HG03196 (cell line): Measurements from ENCODE around the gene SLC44A5.
"Not testable (repeated sequence)": the region's sequence is repeated elsewhere in the genome, so short reads cannot be mapped to it uniquely, and the experiment has no call there.

Experiments used
- ATAC-seq: cut with Tn5 transposase; IDR thresholded peaks from one replicate; pipeline ENCODE4 v1.9.1; 2021; ENCODE audit not compliant: unreplicated experiment

The SLC44A5 gene

GRCh38 chr1:75522389-75522788 is 88.5 kb downstream of the SLC44A5 start:
- no peak for ATAC-seq

- no peak for ATAC-seq
These were observed 89.3 kb downstream of the SLC44A5 start for GRCh38 chr1:75521658-75522057.

- no peak for ATAC-seq
These were observed 89.9 kb downstream of the SLC44A5 start for GRCh38 chr1:75520862-75521475.

DNA sequence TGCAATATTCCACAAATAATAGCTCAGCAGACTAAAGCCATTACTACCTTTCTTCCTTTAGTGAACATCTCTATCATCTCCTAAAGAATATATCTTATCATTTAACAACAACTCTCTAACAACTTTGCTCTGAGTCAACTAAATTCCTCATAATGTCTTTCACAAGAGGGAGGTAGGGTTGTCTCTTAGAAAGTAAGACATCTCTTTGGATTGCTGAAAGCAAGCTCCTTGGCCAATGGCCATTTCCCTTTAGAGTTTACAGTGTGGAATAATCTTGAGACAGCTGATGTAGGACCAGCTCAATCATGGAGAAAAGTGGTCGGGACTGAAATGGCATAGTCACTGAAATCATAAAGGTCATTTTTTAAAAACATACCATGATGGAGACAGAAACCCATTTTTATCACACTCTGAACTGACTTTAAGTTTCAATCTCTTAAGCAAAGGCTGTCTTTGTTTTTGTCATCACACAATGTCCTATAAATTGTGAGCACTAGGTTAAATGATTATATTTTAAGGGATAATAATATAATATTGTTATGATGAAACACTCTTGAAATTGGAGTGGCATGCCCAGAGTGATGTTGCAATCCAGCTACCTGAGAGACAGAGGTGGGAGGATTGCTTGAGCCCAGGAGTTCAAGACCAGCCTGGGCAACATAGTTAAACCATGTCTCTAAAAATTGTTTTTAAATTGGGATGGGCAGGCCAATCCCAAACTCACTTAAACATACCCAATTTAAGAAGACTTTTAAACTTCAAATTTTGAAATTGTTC is 91.1 kb downstream of the SLC44A5 start:
- ATAC-seq, result no peak

DNA sequence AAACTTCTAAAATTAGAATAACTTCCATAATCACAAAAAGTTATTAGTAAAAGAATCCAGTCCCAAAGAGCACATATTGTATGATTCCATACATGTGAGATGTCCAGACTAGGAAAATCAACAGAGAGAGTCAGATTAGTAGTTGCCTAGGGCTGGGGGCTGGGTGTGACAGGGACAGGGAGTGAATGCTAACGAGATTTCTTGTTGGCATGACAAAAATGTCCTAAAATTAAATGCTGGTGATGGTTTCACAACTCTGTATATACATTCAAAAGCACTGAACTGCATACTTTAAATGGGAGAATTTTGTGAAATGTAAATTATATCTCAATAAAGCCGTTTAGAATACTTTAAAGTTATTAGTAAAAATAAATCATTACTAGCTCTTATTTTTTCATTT is 92.2 kb downstream of the SLC44A5 start:
- no peak for ATAC-seq

- ATAC-seq, result no peak
These were observed 96.6 kb downstream of the SLC44A5 start for GRCh38 chr1:75514270-75514669.

GRCh38 chr1:75506976-75507375 is 103.9 kb downstream of the SLC44A5 start:
- no peak for ATAC-seq

DNA sequence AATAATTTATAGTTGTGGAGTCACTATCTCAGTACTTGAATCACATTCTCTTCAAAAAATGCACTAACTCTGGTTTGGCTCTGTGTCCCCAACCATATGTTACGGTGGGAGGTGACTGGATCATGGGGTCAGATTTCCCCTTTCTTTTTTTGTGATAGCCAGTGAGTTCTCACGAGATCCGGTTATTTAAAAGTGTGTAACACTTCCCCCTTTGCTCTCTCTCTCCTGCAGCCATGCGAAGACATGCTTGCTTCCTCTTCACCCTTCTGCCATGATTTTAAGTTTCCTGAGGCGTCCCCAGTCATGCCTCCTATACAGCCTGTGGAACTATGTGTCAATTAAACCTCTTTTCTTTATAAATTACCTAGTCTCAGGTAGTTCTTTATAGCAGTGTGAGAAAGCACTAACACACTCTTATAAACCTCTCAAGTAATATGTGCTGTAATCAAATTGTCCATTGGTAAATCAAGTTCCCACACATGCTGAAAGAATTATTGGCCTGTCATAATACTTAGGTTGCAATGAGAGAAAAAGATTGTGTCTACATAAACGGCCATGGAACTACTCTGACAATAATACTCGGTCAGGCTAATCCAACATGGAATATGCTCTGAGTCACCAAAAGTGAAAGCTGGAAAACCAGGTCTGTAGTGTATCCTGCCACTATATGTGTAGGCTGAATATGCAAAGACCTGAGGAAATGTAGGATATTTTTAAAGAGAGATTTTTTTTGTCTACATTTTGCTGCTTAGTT is 107.5 kb downstream of the SLC44A5 start:
- ATAC-seq, result no peak

GRCh38 chr1:75502776-75503175 is 108.1 kb downstream of the SLC44A5 start:
- no peak for ATAC-seq

DNA sequence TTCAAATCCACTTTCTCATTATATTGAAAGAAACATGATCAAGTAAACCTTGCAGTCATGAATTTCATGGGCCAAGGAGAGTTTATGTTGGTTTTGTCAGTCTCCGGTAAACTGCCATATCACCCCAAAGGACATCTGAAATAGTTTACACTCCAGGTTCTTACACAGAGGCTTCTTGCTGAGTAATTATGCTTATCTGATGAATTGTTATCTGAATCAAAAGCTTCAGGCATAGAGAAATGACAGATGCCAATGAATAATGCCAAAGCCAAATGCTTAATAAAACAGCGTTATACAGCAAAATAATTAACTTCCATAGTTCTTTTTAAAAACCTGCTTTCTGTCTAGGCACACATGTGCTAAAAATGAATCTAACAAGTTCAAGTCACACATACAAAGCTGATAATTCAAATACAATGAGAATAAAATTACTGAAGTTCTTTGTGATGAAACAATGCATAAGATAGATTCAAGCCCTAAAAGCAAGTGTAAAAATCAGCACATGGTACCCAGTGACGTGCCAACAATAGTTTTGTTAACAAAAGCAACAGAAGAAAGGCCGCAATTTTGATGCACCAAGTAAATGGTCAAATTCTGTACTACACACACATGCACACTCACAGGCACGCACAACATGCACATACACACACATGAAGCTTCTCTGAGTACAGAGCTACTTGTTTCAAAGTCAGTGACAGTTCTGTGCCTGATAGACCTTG is 109.2 kb downstream of the SLC44A5 start:
- no peak for ATAC-seq

GRCh38 chr1:75492011-75492410 is 118.9 kb downstream of the SLC44A5 start:
- no peak for ATAC-seq

DNA sequence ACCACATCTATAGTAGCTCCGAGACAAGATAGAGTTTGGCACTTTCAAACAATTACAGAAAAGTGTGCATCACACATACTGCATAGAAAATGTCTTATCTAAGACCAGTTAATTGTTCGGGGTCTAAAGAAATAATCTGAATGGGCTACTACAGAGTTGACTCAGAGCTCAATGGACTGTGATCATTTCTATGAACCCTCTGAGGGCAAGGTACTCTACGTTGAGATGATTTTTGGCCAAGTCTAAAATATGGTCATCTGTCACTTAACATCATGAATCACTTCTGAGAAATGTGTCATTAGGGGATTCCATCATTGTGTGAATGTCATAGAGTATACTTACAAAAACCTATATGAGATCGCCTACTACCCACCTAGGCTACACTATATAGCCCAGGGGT is 123.5 kb downstream of the SLC44A5 start:
- no peak for ATAC-seq

DNA sequence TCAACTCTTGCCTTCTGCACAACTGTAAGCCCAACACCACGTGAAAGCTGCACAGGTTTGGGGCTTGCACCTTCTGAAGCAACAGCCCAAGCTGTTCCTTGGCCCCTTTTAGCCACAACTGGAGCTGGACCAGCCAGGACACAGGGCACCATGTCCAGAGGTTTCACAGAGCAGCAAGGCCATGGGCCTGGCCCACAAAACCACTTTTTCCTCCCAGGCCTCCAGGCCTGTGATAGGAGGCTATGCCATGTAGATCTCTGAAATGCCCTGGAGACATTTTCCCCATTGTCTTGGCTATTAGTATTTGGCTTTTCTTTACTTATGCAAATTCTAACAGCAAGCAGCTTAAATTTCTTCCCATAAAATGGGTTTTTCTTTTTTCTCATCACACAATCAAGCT is 126.1 kb downstream of the SLC44A5 start:
- ATAC-seq, result no peak

GRCh38 chr1:75482951-75483350 is 128.0 kb downstream of the SLC44A5 start:
- no peak for ATAC-seq

- not testable (repeated sequence) for ATAC-seq
These were observed 134.4 kb downstream of the SLC44A5 start for GRCh38 chr1:75476486-75476885.

GRCh38 chr1:75475696-75476095 is 135.2 kb downstream of the SLC44A5 start:
- ATAC-seq, result no peak

DNA sequence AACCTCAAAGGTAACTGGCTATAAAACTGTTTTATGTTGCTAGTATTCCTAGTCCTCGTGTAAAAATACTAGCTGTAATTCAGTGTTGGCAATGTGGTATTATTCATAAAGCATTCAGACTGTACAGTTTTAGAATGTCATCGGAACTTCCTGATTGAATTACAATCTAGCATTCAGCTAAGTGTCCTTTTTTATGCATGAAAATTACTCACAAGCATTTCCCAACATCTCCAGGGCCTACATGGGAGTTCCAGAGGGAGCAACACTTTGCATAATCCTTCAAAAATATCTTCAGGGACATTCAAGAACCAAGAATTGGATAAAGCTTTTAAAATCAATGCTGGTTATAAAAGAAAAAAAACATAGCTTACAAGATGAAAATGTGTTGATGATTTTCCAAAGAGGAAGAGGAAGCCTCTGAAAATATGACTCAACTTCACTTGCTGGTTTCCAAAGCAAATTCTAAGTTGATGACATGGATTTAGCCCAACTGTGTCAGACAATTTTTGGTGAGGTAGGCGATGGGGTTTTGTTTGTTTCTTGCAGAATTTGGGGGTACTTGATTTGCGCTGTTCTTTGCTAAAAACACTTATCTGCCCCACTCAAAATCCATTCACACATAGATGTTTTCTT is 137.8 kb downstream of the SLC44A5 start:
- no peak for ATAC-seq

DNA sequence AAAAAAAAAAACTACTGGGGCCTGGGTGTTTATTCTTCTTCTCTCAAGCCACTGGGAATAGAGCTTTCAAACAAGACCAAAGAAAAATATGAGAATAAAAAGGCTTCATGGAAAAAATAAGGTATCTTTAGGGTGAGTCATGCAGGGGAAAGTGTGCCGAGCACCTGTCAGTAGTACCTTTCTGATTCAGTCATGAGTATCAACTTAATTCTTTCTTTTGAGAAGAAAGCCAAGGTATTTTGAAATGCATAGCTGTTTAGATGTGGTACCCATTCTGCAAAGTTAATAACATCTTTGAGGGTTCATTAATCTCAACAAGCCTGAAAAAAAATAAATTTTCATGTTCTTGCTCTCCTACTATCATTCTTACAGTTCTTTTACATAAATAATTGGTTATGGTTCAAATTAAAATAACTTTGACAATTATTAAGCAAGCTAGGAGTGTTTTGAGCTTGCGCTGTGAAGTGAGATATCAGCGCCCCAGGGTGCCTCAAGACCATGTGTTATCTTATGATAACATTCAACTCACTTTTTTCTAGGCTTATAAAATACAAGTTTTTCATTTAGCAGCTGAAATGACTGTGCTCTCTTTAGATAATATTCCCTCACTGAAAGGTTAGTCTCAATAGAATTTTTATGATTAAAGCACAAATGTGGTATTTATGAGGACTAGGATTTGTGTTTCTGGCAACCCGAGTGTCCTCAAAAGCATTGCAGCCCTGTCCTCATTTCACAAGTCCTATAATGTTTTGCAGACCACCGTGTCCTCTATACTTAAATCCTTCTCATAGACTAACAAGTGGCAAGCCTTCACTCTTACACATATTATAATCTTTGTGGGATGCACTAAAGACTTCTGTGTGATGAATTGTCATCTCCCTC is 138.6 kb downstream of the SLC44A5 start:
- ATAC-seq, result no peak

GRCh38 chr1:75471252-75471651 is 139.7 kb downstream of the SLC44A5 start:
- no peak for ATAC-seq

DNA sequence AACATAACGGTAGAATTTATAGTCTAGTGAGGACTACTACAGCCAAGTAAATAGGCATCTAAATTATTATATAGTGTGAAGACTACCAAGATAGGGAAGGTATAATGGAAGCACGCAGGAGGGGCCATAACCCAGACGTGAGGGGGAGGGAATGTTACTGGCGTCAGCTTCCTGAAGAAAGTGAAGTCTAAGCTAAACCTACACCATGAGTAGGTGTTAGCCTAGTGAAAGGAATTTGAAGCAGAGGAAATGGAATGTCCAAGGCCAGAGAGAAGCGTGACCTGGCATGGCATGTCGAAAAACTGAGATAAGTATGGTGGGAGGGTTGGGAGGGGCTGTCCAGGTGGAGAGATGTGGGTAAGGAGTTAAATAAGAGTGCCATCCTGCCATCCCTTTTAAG is 140.5 kb downstream of the SLC44A5 start:
- no peak for ATAC-seq
